Urinary bladder (tissue), 4 donors: ENCODE data around the gene GLI3. TPM values are rescaled to one million over a fixed set of nuclear protein-coding genes. Genes with fewer than 3 reads are reported as not detected.

Experiments used
- DNase-seq: peaks from one replicate; pipeline ENCODE4 v3.0.0-alpha.2; 2015; ENCODE audit errors: extremely low spot score
- H3K27ac ChIP-seq: one replicate; pipeline ENCODE4 v1.5.1; 2013; ENCODE audit warnings: low read depth, mild to moderate bottlenecking, moderate library complexity
- H3K36me3 ChIP-seq: one replicate; pipeline ENCODE4 v1.6.1; 2013; ENCODE audit warnings: mild to moderate bottlenecking, moderate library complexity; ENCODE audit not compliant: insufficient read depth
- H3K4me1 ChIP-seq: one replicate; pipeline ENCODE4 v1.6.1; 2013; ENCODE audit warnings: mild to moderate bottlenecking, moderate library complexity; ENCODE audit not compliant: insufficient read depth
- H3K4me3 ChIP-seq: one replicate; pipeline ENCODE4 v1.5.1; 2013; ENCODE audit warnings: low read depth, low read length
- WGBS: extraction: QIAGEN DNeasy Blood & Tissue Kit; methylation state at CpG from one replicate; pipeline ENCODE4 v1.1.7; 2013; 5-methylcytosine and 5-hydroxymethylcytosine counted together
- polyA plus RNA-seq: library from polyadenylated mRNA; stranded (reverse); fragments of 200-250 nt; gene quantifications from one replicate; pipeline ENCODE4 v1.2.3, GENCODE V29; 2013
- total RNA-seq: library from RNA; depleted of rRNA; stranded (reverse); fragments of >200 nt; gene quantifications from one replicate; pipeline ENCODE4 v1.2.3, GENCODE V29; 2014
- donor health status: healthy with polysubstance abuse.
- donor health status: healthy.

GLI3 gene
- total and polyA plus RNA-seq, 2 donors: 8.1 to 23.2 TPM

DNA sequence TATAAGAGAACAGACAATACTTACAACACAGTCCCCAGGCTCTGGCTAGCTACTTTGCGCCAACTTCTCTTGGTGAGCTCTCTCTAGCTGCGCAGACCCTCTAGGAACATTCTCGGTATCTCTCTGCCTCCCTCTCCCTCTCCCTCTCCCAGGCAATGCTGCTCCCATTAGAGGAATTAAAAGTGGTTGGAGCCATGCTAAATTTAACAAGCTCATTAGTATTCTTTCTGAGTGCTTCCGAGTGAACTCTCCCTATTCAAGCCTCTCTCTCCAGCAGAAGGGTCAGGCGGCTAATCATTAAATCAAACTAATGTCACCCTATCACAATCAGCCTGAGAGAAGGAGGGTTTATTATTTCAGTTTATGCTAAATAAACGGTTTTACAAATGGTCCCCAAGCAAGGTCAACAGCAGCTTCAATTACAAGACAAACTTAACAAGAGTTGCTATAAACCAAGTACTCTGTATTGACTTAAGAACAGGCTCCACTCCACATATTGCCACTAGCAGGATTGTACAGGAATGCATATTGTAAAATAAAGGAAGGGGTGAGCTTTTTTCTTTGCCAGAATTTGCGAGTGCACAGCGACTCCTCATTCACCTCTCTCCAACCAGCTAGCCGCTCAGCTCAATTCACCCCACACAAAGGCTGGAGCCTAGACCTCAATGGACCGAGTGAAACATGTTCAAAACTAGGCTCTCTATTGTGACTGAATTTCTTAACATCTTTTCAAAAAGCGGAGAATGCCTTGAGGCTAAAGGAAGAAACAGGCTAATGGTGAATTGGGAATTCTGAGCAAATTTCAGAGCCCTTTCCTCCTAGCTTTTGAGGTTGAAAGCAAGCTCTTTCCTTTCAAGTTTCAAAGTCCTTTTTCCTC is 84.4 kb downstream of the GLI3 start:
- Histone ChIP-seq H3K36me3 (no peaks in the 10 kb centered on the region), H3K27ac (no peak overlapping the region), H3K4me1 (no peaks in the 10 kb centered on the region), H3K4me3 (no peak overlapping the region)
- no peak for DNase-seq
- 69% methylated on average over 11 of the region's 11 CpGs for WGBS

DNA sequence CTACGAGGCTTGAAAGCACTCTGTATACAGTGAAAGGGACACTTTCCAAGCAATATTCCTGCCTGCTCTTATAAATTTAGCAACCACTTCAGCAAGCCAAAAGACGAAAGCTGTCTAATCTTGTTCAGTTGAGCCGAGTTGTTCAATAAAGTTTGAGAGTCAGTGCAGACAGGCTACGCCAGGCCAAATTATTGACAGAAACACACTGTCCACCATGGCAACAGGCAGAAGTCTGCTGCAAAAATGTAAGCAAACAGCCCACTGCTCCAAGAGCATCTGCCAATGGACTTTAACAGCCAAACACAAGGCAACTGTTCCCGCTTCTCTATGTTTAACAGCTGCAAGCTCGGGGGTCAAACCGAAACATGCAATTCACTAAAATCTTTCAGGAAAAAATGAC is 85.7 kb downstream of the GLI3 start:
- H3K4me3 ChIP-seq: no peak overlapping the region
- no peak overlapping the region for H3K27ac ChIP-seq
- DNase-seq: no peak
- no peaks in the 10 kb centered on the region for H3K4me1 ChIP-seq
- 23% methylated on average over 7 of the region's 7 CpGs for WGBS
- no peaks in the 10 kb centered on the region for H3K36me3 ChIP-seq

DNA sequence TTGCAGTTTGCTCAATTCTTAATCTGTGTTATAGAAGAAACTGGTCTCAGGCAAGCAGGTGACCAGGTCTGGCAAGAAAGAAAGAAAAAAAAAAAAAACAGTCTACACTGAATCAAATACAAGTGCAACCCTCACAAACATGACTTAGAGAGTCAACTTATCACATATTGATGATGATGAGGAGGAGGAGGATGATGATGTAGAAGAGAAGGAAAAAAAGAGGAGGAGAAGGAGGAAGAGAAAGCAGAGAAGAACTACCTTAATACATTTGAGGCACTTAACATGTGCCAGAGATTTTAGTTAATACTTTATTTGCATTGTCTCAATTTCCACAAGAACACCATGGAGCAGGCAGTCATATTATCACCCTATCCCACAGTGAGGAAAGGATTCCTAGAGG is 91.5 kb downstream of the GLI3 start:
- H3K4me3 ChIP-seq: no peak overlapping the region
- no peaks in the 10 kb centered on the region for H3K4me1 ChIP-seq
- H3K27ac ChIP-seq: no peak overlapping the region
- H3K36me3 ChIP-seq: no peaks in the 10 kb centered on the region
- no peak for DNase-seq

DNA sequence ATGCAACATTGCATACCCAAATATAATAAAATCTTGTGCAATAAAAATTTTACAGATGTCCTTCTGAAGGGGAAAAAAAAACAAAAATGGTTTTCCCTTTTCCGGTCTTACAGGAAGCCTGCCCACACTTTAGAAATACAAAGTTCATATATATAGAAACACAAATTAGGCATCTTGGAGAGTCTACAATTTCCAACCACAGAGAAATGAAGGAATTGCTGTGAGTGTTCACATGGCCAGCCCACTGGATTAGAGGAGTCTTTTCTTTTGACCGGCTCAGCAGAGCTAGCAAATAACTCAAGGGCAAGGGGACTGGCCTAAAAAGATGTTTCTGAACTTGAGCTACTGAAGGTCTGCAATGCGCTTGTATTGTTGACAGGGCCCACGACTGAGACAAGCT is 92.4 kb downstream of the GLI3 start:
- no peaks in the 10 kb centered on the region for H3K4me1 ChIP-seq
- no peak for DNase-seq
- H3K36me3 ChIP-seq: no peaks in the 10 kb centered on the region
- H3K4me3 ChIP-seq: no peak overlapping the region
- H3K27ac ChIP-seq: no peak overlapping the region
- WGBS: 57% methylated on average over 4 of the region's 4 CpGs

DNA sequence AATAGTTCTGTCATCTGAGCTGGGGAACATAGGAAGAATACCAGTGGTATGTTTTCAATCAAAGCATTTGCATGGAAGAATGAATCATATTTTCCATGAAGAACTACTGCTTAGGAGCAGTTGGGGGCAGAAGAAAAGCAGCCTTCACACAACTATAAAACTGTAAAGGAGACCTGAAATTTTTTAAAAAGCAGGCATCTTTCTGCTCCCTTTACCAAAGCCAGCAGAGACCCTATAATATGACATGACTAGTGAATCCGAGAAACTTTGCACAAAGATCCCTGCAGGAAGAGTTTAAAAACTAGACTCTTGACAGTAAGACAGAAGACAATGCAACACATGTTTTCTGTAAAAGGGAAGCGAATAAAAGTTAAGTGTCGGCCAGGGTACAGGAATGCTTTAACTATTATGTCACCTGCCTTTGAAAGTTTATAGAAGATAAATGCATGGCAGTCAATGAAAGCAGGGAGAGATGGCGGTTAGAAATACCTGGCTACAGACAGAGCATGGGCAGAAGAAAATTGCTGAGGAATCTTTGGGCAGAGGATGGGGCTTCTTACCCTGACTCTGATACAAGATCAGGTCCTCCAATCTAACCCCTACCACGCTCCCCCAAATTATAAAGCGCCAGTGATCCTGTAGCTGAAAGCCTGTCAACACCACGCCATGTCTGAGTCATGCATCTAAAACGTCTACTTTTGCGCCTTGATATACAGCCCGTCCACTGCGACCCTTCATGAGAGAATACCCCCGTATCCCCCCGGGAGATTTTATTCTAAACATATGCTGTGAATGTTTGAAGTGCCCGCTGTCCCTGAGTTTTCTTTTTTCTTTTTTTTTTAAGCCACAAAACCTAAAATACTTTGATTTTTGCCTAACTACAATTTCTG is 93.1 kb downstream of the GLI3 start:
- no peak overlapping the region for H3K4me3 ChIP-seq
- H3K27ac ChIP-seq: no peak overlapping the region
- no peaks in the 10 kb centered on the region for H3K4me1 ChIP-seq
- no peaks in the 10 kb centered on the region for H3K36me3 ChIP-seq
- WGBS: 59% methylated on average over 14 of the region's 14 CpGs
- DNase-seq: no peak

DNA sequence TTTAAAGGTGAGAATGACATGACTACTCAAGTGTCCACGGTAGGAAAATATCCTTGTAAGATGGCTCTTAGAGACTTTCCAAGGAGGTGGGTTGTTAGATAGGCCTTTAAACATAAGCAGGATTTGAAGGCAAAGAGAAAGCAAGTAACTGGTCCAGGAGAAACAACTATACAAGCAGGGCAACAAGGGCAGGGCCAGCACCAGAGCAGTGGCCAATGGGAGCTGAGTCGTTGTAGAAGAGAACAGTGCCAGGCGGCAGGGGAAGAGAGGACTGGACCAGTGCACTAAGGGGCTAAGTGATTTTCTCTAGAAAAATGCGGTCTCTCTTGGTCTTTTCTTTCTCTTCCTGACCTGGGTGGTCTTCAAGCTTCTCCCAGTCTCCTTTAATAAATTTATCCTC is 94.9 kb downstream of the GLI3 start:
- 90% methylated on average over 4 of the region's 4 CpGs for WGBS
- Histone ChIP-seq H3K4me1 (no peaks in the 10 kb centered on the region), H3K36me3 (no peaks in the 10 kb centered on the region), H3K4me3 (no peak overlapping the region), H3K27ac (no peak overlapping the region)
- no peak for DNase-seq

DNA sequence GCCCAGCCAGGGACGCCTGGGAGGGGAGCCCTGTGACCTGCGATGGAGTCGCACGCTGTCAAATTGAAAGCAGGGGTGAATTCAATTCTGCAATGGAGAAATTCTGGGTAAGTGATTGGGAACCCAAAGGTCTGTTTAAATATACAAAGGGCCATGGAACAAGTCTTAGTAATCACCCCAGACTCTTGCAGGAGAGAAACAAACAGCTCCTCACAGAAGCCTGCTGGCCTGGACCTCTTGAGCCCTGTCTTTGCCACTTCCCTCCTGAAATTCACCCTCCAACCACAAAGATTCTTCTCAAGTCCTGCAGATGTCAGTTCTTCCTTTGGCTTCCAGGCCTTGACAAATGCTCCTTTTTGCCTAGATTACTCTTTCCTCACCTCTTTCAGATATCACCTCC is 97.3 kb downstream of the GLI3 start:
- H3K4me1 ChIP-seq: no peaks in the 10 kb centered on the region
- H3K27ac ChIP-seq: no peak overlapping the region
- DNase-seq: no peak
- no peak overlapping the region for H3K4me3 ChIP-seq
- no peaks in the 10 kb centered on the region for H3K36me3 ChIP-seq
- WGBS: 98% methylated on average over 4 of the region's 4 CpGs

DNA sequence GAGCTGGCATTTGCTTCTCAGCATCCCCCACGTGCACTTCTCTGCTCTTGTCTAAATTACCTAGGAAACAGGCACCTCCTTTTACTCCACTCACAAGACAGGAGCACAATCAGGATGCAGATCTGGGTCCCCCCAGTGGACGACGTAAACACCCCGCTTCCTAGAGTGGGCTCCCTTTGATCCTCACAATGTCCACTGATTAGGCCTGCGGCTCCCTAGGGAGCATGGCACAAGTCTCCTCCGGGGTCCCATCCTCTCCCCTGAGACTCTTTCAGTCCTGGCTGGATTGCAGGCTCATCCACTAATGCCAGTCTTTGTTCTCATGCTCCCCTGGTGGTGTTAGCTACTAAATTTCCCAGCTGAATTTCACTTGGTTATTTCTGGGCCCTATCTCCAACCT is 98.3 kb downstream of the GLI3 start:
- Histone ChIP-seq H3K27ac (no peak overlapping the region), H3K4me3 (no peak overlapping the region), H3K4me1 (no peaks in the 10 kb centered on the region), H3K36me3 (no peaks in the 10 kb centered on the region)
- DNase-seq: no peak
- WGBS: 71% methylated on average over 6 of the region's 6 CpGs

DNA sequence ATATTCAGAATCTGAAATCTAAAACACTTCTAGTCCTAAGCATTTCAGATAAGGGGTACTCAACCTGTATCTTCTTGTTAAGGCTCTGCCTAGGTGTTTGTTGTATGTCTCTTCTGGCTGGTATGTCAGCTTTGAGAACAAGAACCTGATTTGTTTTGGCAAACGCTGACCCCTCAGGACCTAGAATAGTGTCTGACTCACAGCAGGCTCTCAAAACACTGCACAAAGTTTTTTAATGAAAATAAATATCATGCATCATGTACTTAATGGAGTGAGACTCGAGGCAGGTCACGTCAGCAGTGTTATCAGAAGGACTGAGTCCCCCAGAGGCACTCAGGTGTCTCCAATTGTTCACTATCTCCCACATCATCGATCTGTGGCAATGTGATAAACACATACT is 99.1 kb downstream of the GLI3 start:
- Histone ChIP-seq H3K4me1 (no peaks in the 10 kb centered on the region), H3K36me3 (no peaks in the 10 kb centered on the region), H3K4me3 (no peak overlapping the region), H3K27ac (no peak overlapping the region)
- DNase-seq: no peak
- 78% methylated on average over 4 of the region's 4 CpGs for WGBS

DNA sequence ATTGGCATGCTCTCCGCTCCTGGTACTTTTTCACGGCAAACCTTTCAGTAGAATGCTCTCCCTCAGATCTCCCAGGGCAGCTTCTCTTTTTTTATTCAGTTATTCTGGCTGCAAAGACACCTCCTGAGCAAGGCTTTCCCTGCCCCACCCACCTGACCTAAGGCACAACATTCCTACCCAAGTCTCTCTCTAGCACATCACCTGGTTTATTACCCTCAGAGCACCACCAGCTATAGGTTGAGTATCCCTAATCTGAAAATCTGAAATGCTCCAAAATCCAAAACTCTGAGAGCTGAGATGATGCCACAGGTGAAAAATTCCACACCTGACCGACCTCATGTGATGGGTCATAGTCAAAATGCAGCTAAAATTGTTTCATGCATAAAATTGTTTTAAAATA is 99.6 kb downstream of the GLI3 start:
- Histone ChIP-seq H3K36me3 (no peaks in the 10 kb centered on the region), H3K27ac (no peak overlapping the region), H3K4me3 (no peak overlapping the region), H3K4me1 (no peaks in the 10 kb centered on the region)
- no peak for DNase-seq
- 90% methylated on average over 3 of the region's 3 CpGs for WGBS

DNA sequence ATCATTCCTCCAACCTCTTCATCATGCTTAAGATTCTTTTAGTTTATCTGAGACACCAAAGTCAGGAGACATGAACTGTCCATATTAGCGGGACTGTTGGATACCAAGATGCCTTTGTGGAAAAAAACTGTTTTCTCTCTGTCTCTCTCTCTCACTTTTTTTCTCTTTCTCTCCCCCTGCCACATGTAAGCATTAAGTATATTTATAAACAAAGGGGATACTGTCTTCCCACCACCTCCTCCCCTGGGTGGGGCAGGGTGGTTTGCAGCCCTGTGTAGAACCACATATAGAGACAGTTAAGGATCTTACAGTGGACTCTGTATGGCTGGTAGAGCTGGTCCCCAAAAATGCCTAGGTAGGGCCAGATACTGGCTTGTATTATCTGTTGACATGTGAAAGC is 101.3 kb downstream of the GLI3 start:
- Histone ChIP-seq H3K4me1 (no peaks in the 10 kb centered on the region), H3K27ac (no peak overlapping the region), H3K4me3 (no peak overlapping the region), H3K36me3 (no peaks in the 10 kb centered on the region)
- 88% methylated on average over 1 of the region's 1 CpG for WGBS
- DNase-seq: no peak

DNA sequence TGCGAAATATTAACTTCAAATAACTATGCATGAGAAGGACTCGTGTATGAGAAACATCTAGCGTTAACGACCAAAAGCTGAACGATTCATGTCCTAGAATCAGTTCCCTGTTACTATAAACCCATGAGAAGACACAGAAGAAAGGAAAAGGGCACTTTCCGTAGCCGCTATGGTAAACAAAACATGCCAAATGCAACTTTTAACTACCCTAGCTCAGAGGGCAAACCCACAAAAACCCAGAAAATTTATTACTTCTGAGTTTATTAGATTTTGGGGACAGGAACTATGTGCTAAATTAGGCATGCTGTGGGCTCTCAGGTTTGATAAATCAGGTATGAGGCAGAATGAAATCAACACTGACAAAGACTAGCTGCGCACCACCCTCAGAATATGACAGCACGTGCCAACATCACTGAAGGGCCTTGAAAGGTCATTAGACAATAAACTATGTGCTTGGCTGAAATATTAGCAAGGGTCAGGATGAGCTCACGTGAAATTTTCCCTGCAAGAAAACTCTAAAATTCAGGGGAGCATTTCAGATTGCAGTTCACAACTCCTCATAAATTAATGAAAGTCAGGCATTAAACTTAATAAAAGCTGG is 102.6 kb downstream of the GLI3 start:
- H3K27ac ChIP-seq: no peak overlapping the region
- no peaks in the 10 kb centered on the region for H3K4me1 ChIP-seq
- 69% methylated on average over 10 of the region's 10 CpGs for WGBS
- no peaks in the 10 kb centered on the region for H3K36me3 ChIP-seq
- no peak for DNase-seq
- no peak overlapping the region for H3K4me3 ChIP-seq

DNA sequence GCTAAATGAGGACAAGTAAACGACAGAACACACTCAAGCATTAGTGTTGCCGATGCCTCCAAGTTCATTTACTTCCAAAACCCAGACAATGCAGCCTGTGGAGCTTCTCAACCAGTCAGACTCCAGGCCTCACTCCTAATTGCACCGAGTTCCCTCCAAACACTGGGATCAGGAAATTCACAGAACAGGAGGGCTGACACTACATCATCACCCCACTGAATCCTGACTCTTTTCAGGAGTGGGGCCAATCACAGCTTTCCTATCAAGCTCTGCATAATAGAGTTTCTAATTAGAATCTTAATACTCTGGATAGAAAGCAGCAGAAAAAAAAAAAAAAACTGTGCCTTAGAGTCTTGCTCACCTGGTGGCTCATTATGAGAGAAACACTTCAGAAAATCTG is 103.7 kb downstream of the GLI3 start:
- 62% methylated on average over 3 of the region's 3 CpGs for WGBS

DNA sequence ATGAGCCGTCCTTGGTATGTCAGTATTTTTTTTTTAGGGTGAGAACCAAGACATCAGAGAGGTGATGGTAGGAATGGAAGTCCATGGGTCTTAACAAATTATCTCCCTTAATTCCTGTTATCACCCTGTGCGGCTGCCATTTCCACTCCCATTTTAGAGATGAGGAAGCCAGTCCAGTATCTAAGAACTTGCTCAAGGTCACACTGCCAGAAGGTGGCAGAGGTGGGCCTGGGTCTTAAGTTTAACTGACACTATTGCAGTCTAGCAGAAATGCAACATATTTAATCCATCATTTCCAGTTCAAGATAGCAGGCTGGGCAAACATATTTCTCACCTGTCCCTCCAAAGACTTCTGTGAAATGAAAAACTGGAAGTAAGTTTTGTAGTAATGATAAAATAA is 108.3 kb downstream of the GLI3 start:
- Histone ChIP-seq H3K4me1 (no peaks in the 10 kb centered on the region), H3K36me3 (no peaks in the 10 kb centered on the region), H3K4me3 (no peak overlapping the region), H3K27ac (no peak overlapping the region)
- DNase-seq: no peak
- WGBS: 95% methylated on average over 2 of the region's 2 CpGs

More for the DNA sequence above, 103.7 kb downstream of the GLI3 start:
- H3K4me1 ChIP-seq: no peaks in the 10 kb centered on the region
- H3K36me3 ChIP-seq: no peaks in the 10 kb centered on the region
- H3K4me3 ChIP-seq: no peak overlapping the region
- H3K27ac ChIP-seq: no peak overlapping the region
- DNase-seq: no peak
